HL-60 (cell line): ENCODE results near the gene TLK2.

ENCODE experiments used
- DNase-seq, 2 experiments: peaks; one replicate each; pipeline ENCODE4 v3.0.0-alpha.2; 2010 to 2020; ENCODE audit warnings: low read depth in 1 of 2, low spot score in 1 of 2
- H3K27ac ChIP-seq: fragments of 250-450 bp; sonication (Bioruptor Pico); replicated peaks from 2 replicates; pipeline ENCODE4 v1.5.1; 2020; ENCODE audit warnings: mild to moderate bottlenecking, moderate library complexity
- H3K27me3 ChIP-seq: fragments of 250-450 bp; sonication (Bioruptor Pico); 2 replicates; pipeline ENCODE4 v1.5.1; 2021; ENCODE audit warnings: mild to moderate bottlenecking, moderate library complexity; ENCODE audit not compliant: insufficient read depth, poor library complexity, severe bottlenecking
- H3K4me3 ChIP-seq: replicated peaks from 2 replicates; pipeline ENCODE4 v1.5.1; 2011; ENCODE audit warnings: mild to moderate bottlenecking, control low read depth, low read length; ENCODE audit not compliant: insufficient read depth
- GABPA ChIP-seq: IDR thresholded peaks from 2 replicates; pipeline ENCODE4 v1.6.1; 2012; ENCODE audit warnings: low read depth
- POLR2AphosphoS5 ChIP-seq: IDR thresholded peaks from 2 replicates; pipeline ENCODE4 v1.6.1; 2012; ENCODE audit warnings: low read depth
- SPI1 ChIP-seq: IDR thresholded peaks from 2 replicates; pipeline ENCODE4 v1.6.1; 2012; ENCODE audit warnings: low read depth, mild to moderate bottlenecking, borderline replicate concordance
- TF ChIP-seq, protein P1 (sequence below): IDR thresholded peaks from one replicate; pipeline ENCODE4 v1.5.1; 2011; ENCODE audit warnings: low read length, control low read depth, inconsistent platforms; ENCODE audit not compliant: insufficient read depth
- TF ChIP-seq, protein P2 (sequence below): IDR thresholded peaks from 2 replicates; pipeline ENCODE4 v1.6.1; 2012; ENCODE audit warnings: low read depth; ENCODE audit not compliant: insufficient replicate concordance

Gene TLK2

DNA sequence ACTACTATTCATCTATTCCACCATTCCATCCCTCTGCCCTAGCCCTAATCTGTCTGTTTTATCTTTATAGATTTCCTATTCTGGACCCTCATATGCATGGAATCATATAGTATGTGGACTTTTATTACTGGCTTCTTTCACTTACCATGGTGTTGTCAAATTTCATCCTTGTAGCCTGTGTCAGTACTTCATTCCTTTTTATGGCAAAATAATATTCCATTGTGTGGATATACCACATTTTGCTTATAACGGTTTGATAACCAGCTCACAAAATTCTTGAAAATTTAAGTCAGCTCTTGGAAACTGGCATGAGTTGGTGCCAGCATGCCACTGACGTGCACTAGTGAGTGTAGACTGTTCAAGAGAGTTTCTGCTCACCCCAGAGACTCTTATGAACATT, 118.5 kb downstream of the TLK2 start:
- no peak for DNase-seq
- Histone ChIP-seq H3K27ac (no peak overlapping the region), H3K27me3 (no peaks in the 10 kb centered on the region), H3K4me3 (no peak overlapping the region)
- TF ChIP-seq, protein P1, sequence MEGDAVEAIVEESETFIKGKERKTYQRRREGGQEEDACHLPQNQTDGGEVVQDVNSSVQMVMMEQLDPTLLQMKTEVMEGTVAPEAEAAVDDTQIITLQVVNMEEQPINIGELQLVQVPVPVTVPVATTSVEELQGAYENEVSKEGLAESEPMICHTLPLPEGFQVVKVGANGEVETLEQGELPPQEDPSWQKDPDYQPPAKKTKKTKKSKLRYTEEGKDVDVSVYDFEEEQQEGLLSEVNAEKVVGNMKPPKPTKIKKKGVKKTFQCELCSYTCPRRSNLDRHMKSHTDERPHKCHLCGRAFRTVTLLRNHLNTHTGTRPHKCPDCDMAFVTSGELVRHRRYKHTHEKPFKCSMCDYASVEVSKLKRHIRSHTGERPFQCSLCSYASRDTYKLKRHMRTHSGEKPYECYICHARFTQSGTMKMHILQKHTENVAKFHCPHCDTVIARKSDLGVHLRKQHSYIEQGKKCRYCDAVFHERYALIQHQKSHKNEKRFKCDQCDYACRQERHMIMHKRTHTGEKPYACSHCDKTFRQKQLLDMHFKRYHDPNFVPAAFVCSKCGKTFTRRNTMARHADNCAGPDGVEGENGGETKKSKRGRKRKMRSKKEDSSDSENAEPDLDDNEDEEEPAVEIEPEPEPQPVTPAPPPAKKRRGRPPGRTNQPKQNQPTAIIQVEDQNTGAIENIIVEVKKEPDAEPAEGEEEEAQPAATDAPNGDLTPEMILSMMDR: no peak
- no peak for TF ChIP-seq GABPA
- TF ChIP-seq POLR2AphosphoS5: no peak
- TF ChIP-seq SPI1: no peak
- TF ChIP-seq, protein P2, sequence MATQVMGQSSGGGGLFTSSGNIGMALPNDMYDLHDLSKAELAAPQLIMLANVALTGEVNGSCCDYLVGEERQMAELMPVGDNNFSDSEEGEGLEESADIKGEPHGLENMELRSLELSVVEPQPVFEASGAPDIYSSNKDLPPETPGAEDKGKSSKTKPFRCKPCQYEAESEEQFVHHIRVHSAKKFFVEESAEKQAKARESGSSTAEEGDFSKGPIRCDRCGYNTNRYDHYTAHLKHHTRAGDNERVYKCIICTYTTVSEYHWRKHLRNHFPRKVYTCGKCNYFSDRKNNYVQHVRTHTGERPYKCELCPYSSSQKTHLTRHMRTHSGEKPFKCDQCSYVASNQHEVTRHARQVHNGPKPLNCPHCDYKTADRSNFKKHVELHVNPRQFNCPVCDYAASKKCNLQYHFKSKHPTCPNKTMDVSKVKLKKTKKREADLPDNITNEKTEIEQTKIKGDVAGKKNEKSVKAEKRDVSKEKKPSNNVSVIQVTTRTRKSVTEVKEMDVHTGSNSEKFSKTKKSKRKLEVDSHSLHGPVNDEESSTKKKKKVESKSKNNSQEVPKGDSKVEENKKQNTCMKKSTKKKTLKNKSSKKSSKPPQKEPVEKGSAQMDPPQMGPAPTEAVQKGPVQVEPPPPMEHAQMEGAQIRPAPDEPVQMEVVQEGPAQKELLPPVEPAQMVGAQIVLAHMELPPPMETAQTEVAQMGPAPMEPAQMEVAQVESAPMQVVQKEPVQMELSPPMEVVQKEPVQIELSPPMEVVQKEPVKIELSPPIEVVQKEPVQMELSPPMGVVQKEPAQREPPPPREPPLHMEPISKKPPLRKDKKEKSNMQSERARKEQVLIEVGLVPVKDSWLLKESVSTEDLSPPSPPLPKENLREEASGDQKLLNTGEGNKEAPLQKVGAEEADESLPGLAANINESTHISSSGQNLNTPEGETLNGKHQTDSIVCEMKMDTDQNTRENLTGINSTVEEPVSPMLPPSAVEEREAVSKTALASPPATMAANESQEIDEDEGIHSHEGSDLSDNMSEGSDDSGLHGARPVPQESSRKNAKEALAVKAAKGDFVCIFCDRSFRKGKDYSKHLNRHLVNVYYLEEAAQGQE: no peak

DNA sequence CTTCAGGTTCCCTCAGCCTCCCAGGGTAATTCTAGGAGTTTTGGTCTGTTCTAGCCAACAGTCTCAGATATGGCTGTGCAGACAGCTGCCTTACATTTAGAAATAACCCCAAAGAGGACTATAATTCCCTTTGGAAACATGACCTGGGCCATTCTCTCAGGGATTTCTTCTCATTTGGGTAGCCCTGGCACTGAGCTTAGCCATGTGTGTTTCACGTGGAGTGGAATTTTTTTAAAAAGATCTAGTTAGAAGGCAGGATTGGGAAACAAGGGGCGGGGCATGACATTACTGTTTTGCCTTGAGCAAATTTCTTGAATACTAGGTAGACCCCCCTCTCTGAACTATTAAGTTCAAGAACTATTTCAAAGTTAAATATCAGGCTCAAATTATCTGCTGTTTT, 119.3 kb downstream of the TLK2 start:
- no peak for DNase-seq
- Histone ChIP-seq H3K4me3 (no peak overlapping the region), H3K27ac (no peak overlapping the region), H3K27me3 (no peaks in the 10 kb centered on the region)
- TF ChIP-seq GABPA (no peak), POLR2AphosphoS5 (no peak), SPI1 (no peak)
- TF ChIP-seq, protein P1: no peak

DNA sequence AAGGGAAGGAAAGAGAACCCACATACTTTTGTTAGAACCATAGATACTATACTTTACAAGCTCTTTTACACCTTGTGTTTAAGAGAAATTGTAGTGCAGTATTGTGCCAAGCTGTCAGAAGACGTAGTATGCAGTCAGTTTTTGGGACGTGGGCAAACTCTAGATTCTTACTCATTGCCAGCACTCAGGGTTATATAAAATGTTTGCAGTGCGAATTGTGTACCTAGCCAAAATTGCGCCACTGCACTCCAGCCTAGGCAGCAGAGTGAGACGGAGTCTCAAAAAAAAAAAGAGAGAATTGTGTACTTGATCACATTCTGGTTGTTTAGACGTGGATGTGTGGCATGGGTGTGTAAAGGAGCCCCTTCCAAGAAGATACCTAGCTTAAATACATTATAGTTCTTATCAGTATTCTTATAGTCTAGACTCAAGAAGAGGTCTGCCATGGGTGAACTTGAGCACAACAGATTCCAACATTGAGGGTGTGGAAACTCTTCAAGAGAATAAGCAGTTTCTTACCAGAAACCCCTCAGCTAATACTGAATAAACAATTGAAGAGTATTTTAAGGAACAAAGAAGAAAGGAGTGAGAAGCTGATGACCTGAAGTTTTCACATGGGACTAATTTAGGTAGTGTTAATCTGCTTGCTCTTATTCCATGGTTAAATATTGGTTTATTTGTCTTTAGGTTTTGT, 121.5 kb downstream of the TLK2 start:
- TF ChIP-seq, protein P1: no peak
- TF ChIP-seq POLR2AphosphoS5 (no peak), GABPA (no peak), SPI1 (no peak)
- TF ChIP-seq, protein P2: no peak
- Histone ChIP-seq H3K27ac (no peak overlapping the region), H3K4me3 (no peak overlapping the region), H3K27me3 (no peaks in the 10 kb centered on the region)
- DNase-seq: no peak

DNA sequence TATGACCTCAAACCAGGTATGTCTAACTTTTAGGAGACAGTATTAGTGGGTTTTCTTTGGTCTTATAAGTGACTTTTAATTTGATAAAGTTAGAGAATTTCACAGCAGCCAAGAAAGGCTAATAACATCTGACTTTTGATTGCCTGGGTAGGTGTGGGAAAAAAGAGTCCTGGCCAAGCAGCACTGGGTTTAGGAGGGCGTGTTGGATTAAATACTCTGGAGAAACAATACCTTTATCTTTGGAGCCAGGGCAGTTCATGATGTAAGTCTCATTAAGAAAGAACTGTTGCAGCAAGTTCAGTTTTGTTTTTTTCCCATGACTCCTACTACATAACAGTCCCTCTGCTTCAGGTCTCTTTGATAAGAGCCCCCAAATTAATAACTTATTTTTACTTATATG, 122.2 kb downstream of the TLK2 start:
- TF ChIP-seq, protein P2: no peak
- no peak for TF ChIP-seq POLR2AphosphoS5
- Histone ChIP-seq H3K4me3 (no peak overlapping the region), H3K27ac (no peak overlapping the region), H3K27me3 (no peaks in the 10 kb centered on the region)
- no peak for DNase-seq
